Measurements from ENCODE around the gene PPP6R3. TPM values are rescaled to one million over a fixed set of nuclear protein-coding genes. Genes with fewer than 3 reads are reported as not detected.
A peak's percentile ranks its signal among the peaks of the same experiment; 100 is the strongest.

PPP6R3 gene
- total RNA-seq, 1 experiment from 2014 or later: 171 TPM

- Histone ChIP-seq H3K9me3 (ENCODE audit: low read length) (no peaks in the 10 kb centered on the region), H2AFZ (ENCODE audit: low read length) (no peak overlapping the region), H3K27me3 (ENCODE audit: low read length) (no peaks in the 10 kb centered on the region), H3K4me2 (ENCODE audit: low read length) (no peak overlapping the region), H3K4me1 (ENCODE audit: insufficient read depth, low read length) (peaks cover 14% of the 10 kb centered on the region), H4K20me1 (ENCODE audit: low read length) (peaks cover 27% of the 10 kb centered on the region), H3K36me3 (ENCODE audit: low read depth, low read length) (peaks cover 36% of the 10 kb centered on the region), H3F3A (ENCODE audit: low read length, unreplicated experiment) (no peaks in the 10 kb centered on the region), H3K79me2 (ENCODE audit: low read length) (peaks cover 98% of the 10 kb centered on the region), H3K27ac (ENCODE audit: low read length) (no peak overlapping the region), H3K9me2 (replicated peaks; ENCODE audit: low read length) (no peaks in the 10 kb centered on the region), H3K9ac (ENCODE audit: low read length) (no peak overlapping the region), H3K4me3 (ENCODE audit: low read length) (no peak overlapping the region)
- DNase-seq: no peak
- ChIA-PET POLR2A (ENCODE audit: unreplicated experiment) (no interaction called here), CTCF (no interaction called here)
- no TSS peak for BruUV-seq (replicated peaks)
- intact Hi-C loops (cut with micrococcal nuclease): no loop called here
- ATAC-seq: no peak
- TF ChIP-seq CTCF (conservative IDR thresholded peaks at IDR 0.05; ENCODE audit: low read depth, low read length) (no peak), EZH2 (IDR thresholded peaks at IDR 0.05; ENCODE audit: low read length, unreplicated experiment) (no peak), EZH2phosphoT487 (IDR thresholded peaks at IDR 0.05; ENCODE audit: borderline replicate concordance, low read length) (no peak)
Measured at GRCh38 chr11:68531129-68531693, 70.7 kb downstream of the PPP6R3 start.

GRCh38 chr11:68532727-68533369 lies 72.3 kb downstream of the PPP6R3 start:
- TF ChIP-seq CTCF (conservative IDR thresholded peaks at IDR 0.05; ENCODE audit: low read depth, low read length) (no peak), EZH2phosphoT487 (IDR thresholded peaks at IDR 0.05; ENCODE audit: borderline replicate concordance, low read length) (no peak), EZH2 (IDR thresholded peaks at IDR 0.05; ENCODE audit: low read length, unreplicated experiment) (no peak)
- Histone ChIP-seq H3K79me2 (ENCODE audit: low read length) (peaks cover 97% of the 10 kb centered on the region), H3K36me3 (ENCODE audit: low read depth, low read length) (peaks cover 26% of the 10 kb centered on the region), H3K9me2 (replicated peaks; ENCODE audit: low read length) (no peaks in the 10 kb centered on the region), H3K9me3 (ENCODE audit: low read length) (no peaks in the 10 kb centered on the region), H2AFZ (ENCODE audit: low read length) (no peak overlapping the region), H3K9ac (ENCODE audit: low read length) (no peak overlapping the region), H3K4me1 (ENCODE audit: insufficient read depth, low read length) (peaks cover 14% of the 10 kb centered on the region), H3K4me3 (ENCODE audit: low read length) (no peak overlapping the region), H3K4me2 (ENCODE audit: low read length) (no peak overlapping the region), H3F3A (ENCODE audit: low read length, unreplicated experiment) (no peaks in the 10 kb centered on the region), H3K27me3 (ENCODE audit: low read length) (no peaks in the 10 kb centered on the region), H4K20me1 (ENCODE audit: low read length) (peaks cover 21% of the 10 kb centered on the region; the same call in 1 of the 2 replicates), H3K27ac (ENCODE audit: low read length) (no peak overlapping the region)
- POLR2A ChIA-PET (ENCODE audit: unreplicated experiment): no interaction called here
- peak; percentile 73 for ATAC-seq
- intact Hi-C loops (cut with micrococcal nuclease): no loop called here
- no TSS peak for BruUV-seq (replicated peaks)
- CTCF ChIA-PET: no interaction called here
- DNase-seq: peak; percentile 69

GRCh38 chr11:68533945-68534344 lies 73.4 kb downstream of the PPP6R3 start:
- ATAC-seq: no peak
- H4K20me1 ChIP-seq (ENCODE audit: low read length): peaks cover 20% of the 10 kb centered on the region; the same call in 1 of the 2 replicates

More at GRCh38 chr11:68533945-68534344, 73.4 kb downstream of the PPP6R3 start:
- ChIA-PET CTCF (no interaction called here), POLR2A (ENCODE audit: unreplicated experiment) (no interaction called here)
- Histone ChIP-seq H3K79me2 (ENCODE audit: low read length) (peaks cover 95% of the 10 kb centered on the region), H3K9me2 (replicated peaks; ENCODE audit: low read length) (no peaks in the 10 kb centered on the region), H3K4me1 (ENCODE audit: insufficient read depth, low read length) (peaks cover 14% of the 10 kb centered on the region), H3K36me3 (ENCODE audit: low read depth, low read length) (peaks cover 24% of the 10 kb centered on the region), H3K4me2 (ENCODE audit: low read length) (no peak overlapping the region), H3K27ac (ENCODE audit: low read length) (no peak overlapping the region), H2AFZ (ENCODE audit: low read length) (no peak overlapping the region), H3K4me3 (ENCODE audit: low read length) (no peak overlapping the region), H3F3A (ENCODE audit: low read length, unreplicated experiment) (no peaks in the 10 kb centered on the region), H3K9me3 (ENCODE audit: low read length) (no peaks in the 10 kb centered on the region), H3K27me3 (ENCODE audit: low read length) (no peaks in the 10 kb centered on the region), H3K9ac (ENCODE audit: low read length) (no peak overlapping the region)
- TF ChIP-seq EZH2phosphoT487 (IDR thresholded peaks at IDR 0.05; ENCODE audit: borderline replicate concordance, low read length): no peak
- TF ChIP-seq CTCF (conservative IDR thresholded peaks at IDR 0.05; ENCODE audit: low read depth, low read length): no peak
- no peak for TF ChIP-seq EZH2 (IDR thresholded peaks at IDR 0.05; ENCODE audit: low read length, unreplicated experiment)
- intact Hi-C loops (cut with micrococcal nuclease): no loop called here
- DNase-seq: no peak
- BruUV-seq (replicated peaks): no TSS peak

Measured in PC-3 (cell line).